HEK293 (cell line): ENCODE data around the gene WDR7.

Experiments used
- CTCF ChIA-PET: fragments of 350-600 bp; formaldehyde crosslinking; extraction: SDS; loops from one replicate; lab custom pipeline; 2021; ENCODE audit warnings: antibody characterized with exemption; lab: Yijun Ruan, JAX
- POLR2A ChIA-PET: fragments of 300-600 bp; formaldehyde crosslinking; extraction: SDS; loops from one replicate; lab custom pipeline; 2020; ENCODE audit warnings: antibody characterized with exemption, inconsistent platforms; lab: Yijun Ruan, JAX
- H3K27ac ChIP-seq: fragments of 200-500 bp; sonication (Bioruptor generic); 2 replicates; pipeline ENCODE4 v1.5.1; 2014; ENCODE audit warnings: low read depth, low read length, control low read depth, inconsistent platforms; ENCODE audit errors: extremely low read depth
- H3K36me3 ChIP-seq, 2 experiments: fragments of 200-500 bp in 1 of 2; sonication (Bioruptor generic) in 1 of 2; 1 replicate in 1 of 2; 2 replicates in 1 of 2; pipeline ENCODE4 v1.5.1; 2014 to 2017; ENCODE audit warnings: inconsistent platforms in 2 of 2, low read length in 2 of 2; ENCODE audit not compliant: control insufficient read depth in 2 of 2, insufficient read depth in 1 of 2
- H3K4me1 ChIP-seq: fragments of 200-500 bp; sonication (Bioruptor generic); 2 replicates; pipeline ENCODE4 v1.5.1; 2014; ENCODE audit warnings: mild to moderate bottlenecking, low read length, inconsistent platforms; ENCODE audit not compliant: control insufficient read depth, insufficient read depth
- H3K4me3 ChIP-seq: 2 replicates; pipeline ENCODE4 v1.5.1; 2011; ENCODE audit warnings: low read depth, mild to moderate bottlenecking, control low read depth, low read length, moderate library complexity
- H3K9me3 ChIP-seq: fragments of 200-500 bp; sonication (Bioruptor generic); 2 replicates; pipeline ENCODE4 v1.5.1; 2014; ENCODE audit warnings: low read depth, low read length, inconsistent platforms; ENCODE audit not compliant: control insufficient read depth, insufficient read depth
- GLI2 ChIP-seq: fragments of 450-650 bp; formaldehyde crosslinking; IDR thresholded peaks from 2 replicates; pipeline ENCODE4; 2017; ENCODE audit warnings: missing biosample characterization, missing genetic modification characterization, low read depth, borderline replicate concordance
- KLF1 ChIP-seq: fragments of 450-650 bp; formaldehyde crosslinking; IDR thresholded peaks from 2 replicates; pipeline ENCODE4 v1.5.1; 2016; ENCODE audit warnings: missing biosample characterization, missing genetic modification characterization
- KLF10 ChIP-seq: fragments of 450-650 bp; IDR thresholded peaks from 2 replicates; pipeline ENCODE4 v1.5.1; 2018; ENCODE audit warnings: missing biosample characterization, mild to moderate bottlenecking, missing genetic modification characterization
- REPIN1 ChIP-seq: fragments of 450-650 bp; formaldehyde crosslinking; IDR thresholded peaks from 2 replicates; pipeline ENCODE4 v1.5.1; 2017; ENCODE audit warnings: missing biosample characterization, missing genetic modification characterization, low read depth
- SCRT1 ChIP-seq: fragments of 450-650 bp; formaldehyde crosslinking; IDR thresholded peaks from 2 replicates; pipeline ENCODE4 v1.5.1; 2016; ENCODE audit warnings: missing biosample characterization, missing genetic modification characterization, borderline replicate concordance
- SETDB1 ChIP-seq: IDR thresholded peaks from one replicate; pipeline ENCODE4 v1.6.1; 2017; ENCODE audit warnings: mild to moderate bottlenecking, low read length, moderate library complexity, mixed read lengths; ENCODE audit not compliant: insufficient read length
- ZBTB48 ChIP-seq: fragments of 450-650 bp; formaldehyde crosslinking; IDR thresholded peaks from 2 replicates; pipeline ENCODE4 v1.5.1; 2016; ENCODE audit warnings: missing biosample characterization, missing genetic modification characterization
- ZNF121 ChIP-seq: fragments of 450-650 bp; formaldehyde crosslinking; IDR thresholded peaks from 2 replicates; pipeline ENCODE4 v1.5.1; 2016; ENCODE audit warnings: missing biosample characterization, missing genetic modification characterization
- ZNF155 ChIP-seq: fragments of 450-650 bp; formaldehyde crosslinking; IDR thresholded peaks from 2 replicates; pipeline ENCODE4 v1.5.1; 2016; ENCODE audit warnings: missing biosample characterization, missing genetic modification characterization
- ZNF157 ChIP-seq: fragments of 450-650 bp; formaldehyde crosslinking; IDR thresholded peaks from 2 replicates; pipeline ENCODE4 v1.5.1; 2016; ENCODE audit warnings: missing biosample characterization, missing genetic modification characterization
- ZNF16 ChIP-seq: fragments of 450-650 bp; formaldehyde crosslinking; IDR thresholded peaks from 2 replicates; pipeline ENCODE4 v1.5.1; 2016; ENCODE audit warnings: low read depth, missing biosample characterization, missing genetic modification characterization
- ZNF175 ChIP-seq: fragments of 450-650 bp; formaldehyde crosslinking; IDR thresholded peaks from 2 replicates; pipeline ENCODE4 v1.5.1; 2016; ENCODE audit warnings: missing biosample characterization, missing genetic modification characterization
- ZNF202 ChIP-seq: fragments of 450-650 bp; formaldehyde crosslinking; IDR thresholded peaks from 2 replicates; pipeline ENCODE4 v1.5.1; 2016; ENCODE audit warnings: missing biosample characterization, missing genetic modification characterization, borderline replicate concordance
- ZNF214 ChIP-seq: fragments of 450-650 bp; formaldehyde crosslinking; IDR thresholded peaks from 2 replicates; pipeline ENCODE4 v1.5.1; 2017; ENCODE audit warnings: missing biosample characterization, mild to moderate bottlenecking, missing genetic modification characterization, borderline replicate concordance
- ZNF221 ChIP-seq: fragments of 450-650 bp; formaldehyde crosslinking; IDR thresholded peaks from 2 replicates; pipeline ENCODE4 v1.5.1; 2017; ENCODE audit warnings: missing biosample characterization, missing genetic modification characterization, borderline replicate concordance
- ZNF248 ChIP-seq: fragments of 450-650 bp; formaldehyde crosslinking; IDR thresholded peaks from 2 replicates; pipeline ENCODE4 v1.5.1; 2017; ENCODE audit warnings: missing biosample characterization, missing genetic modification characterization
- ZNF585B ChIP-seq: fragments of 450-650 bp; formaldehyde crosslinking; IDR thresholded peaks from 2 replicates; pipeline ENCODE4 v1.5.1; 2016; ENCODE audit warnings: missing biosample characterization, missing genetic modification characterization
- ZNF660 ChIP-seq: fragments of 450-650 bp; IDR thresholded peaks from 2 replicates; pipeline ENCODE4 v1.5.1; 2018; ENCODE audit warnings: missing biosample characterization, mild to moderate bottlenecking, missing genetic modification characterization
- ZNF747 ChIP-seq: fragments of 450-650 bp; formaldehyde crosslinking; IDR thresholded peaks from 2 replicates; pipeline ENCODE4 v1.5.1; 2016; ENCODE audit warnings: missing biosample characterization, missing genetic modification characterization
- ZSCAN18 ChIP-seq: fragments of 450-650 bp; formaldehyde crosslinking; IDR thresholded peaks from 2 replicates; pipeline ENCODE4 v1.5.1; 2016; ENCODE audit warnings: missing biosample characterization, missing genetic modification characterization
- TF ChIP-seq, protein P1 (sequence below): sonication (generic); formaldehyde crosslinking; IDR thresholded peaks from 2 replicates; pipeline ENCODE4 v1.8.1; 2022; ENCODE audit warnings: mild to moderate bottlenecking, moderate library complexity, missing genetic modification reagents
- TF ChIP-seq, protein P2 (sequence below): fragments of 450-650 bp; IDR thresholded peaks from 2 replicates; pipeline ENCODE4 v1.5.1; 2018; ENCODE audit warnings: missing biosample characterization, mild to moderate bottlenecking, missing genetic modification characterization
- TF ChIP-seq, protein P3 (sequence below): fragments of 450-650 bp; formaldehyde crosslinking; IDR thresholded peaks from 2 replicates; pipeline ENCODE4 v1.5.1; 2017; ENCODE audit warnings: missing biosample characterization, missing genetic modification characterization
- TF ChIP-seq, protein P4 (sequence below): fragments of 450-650 bp; formaldehyde crosslinking; IDR thresholded peaks from 2 replicates; pipeline ENCODE4 v1.5.1; 2016; ENCODE audit warnings: missing biosample characterization, missing genetic modification characterization

Gene WDR7

DNA sequence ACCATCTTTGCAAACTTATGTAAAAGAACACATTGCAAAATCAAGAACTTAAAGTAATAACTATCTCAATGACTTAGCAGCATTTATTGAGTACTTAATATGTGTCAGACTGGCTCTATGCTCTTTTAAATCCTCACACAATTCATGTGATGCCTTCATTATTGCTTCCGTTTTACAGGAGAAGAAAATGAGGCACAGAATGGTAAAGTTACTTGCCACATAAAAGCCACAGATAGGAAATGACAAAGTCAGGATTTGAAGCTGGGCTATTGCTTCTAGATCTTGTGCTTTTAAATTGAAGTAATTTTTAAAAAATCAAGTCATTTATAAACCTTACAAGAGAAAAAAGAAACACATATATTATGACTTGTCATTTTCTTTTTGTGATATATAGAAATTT is 174.2 kb downstream of the WDR7 start (continued):
- TF ChIP-seq, protein P1, sequence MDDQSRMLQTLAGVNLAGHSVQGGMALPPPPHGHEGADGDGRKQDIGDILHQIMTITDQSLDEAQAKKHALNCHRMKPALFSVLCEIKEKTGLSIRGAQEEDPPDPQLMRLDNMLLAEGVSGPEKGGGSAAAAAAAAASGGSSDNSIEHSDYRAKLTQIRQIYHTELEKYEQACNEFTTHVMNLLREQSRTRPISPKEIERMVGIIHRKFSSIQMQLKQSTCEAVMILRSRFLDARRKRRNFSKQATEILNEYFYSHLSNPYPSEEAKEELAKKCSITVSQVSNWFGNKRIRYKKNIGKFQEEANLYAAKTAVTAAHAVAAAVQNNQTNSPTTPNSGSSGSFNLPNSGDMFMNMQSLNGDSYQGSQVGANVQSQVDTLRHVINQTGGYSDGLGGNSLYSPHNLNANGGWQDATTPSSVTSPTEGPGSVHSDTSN (CRISPR knock-in tag): no peak
- TF ChIP-seq REPIN1 (tag by site-specific recombination): no peak
- TF ChIP-seq ZSCAN18: no peak
- no peak for TF ChIP-seq ZNF585B (tag by site-specific recombination)
- no peak for TF ChIP-seq KLF10 (tag by site-specific recombination)
- no peak for TF ChIP-seq ZNF248
- no peak for TF ChIP-seq ZBTB48 (tag by site-specific recombination)
- no peak for TF ChIP-seq ZNF214 (tag by site-specific recombination)
- TF ChIP-seq ZNF221 (tag by site-specific recombination): no peak

GRCh38 chr18:56825878-56826277 is 174.7 kb downstream of the WDR7 start:
- Histone ChIP-seq H3K9me3 (no peaks in the 10 kb centered on the region), H3K4me3 (no peak overlapping the region), H3K36me3 (no peaks in the 10 kb centered on the region), H3K27ac (no peak overlapping the region), H3K4me1 (no peaks in the 10 kb centered on the region)
- TF ChIP-seq, protein P2, sequence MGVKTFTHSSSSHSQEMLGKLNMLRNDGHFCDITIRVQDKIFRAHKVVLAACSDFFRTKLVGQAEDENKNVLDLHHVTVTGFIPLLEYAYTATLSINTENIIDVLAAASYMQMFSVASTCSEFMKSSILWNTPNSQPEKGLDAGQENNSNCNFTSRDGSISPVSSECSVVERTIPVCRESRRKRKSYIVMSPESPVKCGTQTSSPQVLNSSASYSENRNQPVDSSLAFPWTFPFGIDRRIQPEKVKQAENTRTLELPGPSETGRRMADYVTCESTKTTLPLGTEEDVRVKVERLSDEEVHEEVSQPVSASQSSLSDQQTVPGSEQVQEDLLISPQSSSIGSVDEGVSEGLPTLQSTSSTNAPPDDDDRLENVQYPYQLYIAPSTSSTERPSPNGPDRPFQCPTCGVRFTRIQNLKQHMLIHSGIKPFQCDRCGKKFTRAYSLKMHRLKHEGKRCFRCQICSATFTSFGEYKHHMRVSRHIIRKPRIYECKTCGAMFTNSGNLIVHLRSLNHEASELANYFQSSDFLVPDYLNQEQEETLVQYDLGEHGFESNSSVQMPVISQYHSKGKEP (tag by site-specific recombination): no peak
- TF ChIP-seq GLI2 (tag by site-specific recombination) (no peak), ZNF175 (no peak), ZNF248 (no peak), ZNF202 (tag by site-specific recombination) (no peak), ZNF155 (no peak), ZNF747 (tag by site-specific recombination) (no peak), ZNF157 (tag by site-specific recombination) (no peak), ZNF660 (tag by site-specific recombination) (no peak), SCRT1 (tag by site-specific recombination) (no peak), SETDB1 (no peak), ZNF16 (tag by site-specific recombination) (no peak), KLF1 (tag by site-specific recombination) (no peak), ZNF121 (no peak)
- TF ChIP-seq, protein P3, sequence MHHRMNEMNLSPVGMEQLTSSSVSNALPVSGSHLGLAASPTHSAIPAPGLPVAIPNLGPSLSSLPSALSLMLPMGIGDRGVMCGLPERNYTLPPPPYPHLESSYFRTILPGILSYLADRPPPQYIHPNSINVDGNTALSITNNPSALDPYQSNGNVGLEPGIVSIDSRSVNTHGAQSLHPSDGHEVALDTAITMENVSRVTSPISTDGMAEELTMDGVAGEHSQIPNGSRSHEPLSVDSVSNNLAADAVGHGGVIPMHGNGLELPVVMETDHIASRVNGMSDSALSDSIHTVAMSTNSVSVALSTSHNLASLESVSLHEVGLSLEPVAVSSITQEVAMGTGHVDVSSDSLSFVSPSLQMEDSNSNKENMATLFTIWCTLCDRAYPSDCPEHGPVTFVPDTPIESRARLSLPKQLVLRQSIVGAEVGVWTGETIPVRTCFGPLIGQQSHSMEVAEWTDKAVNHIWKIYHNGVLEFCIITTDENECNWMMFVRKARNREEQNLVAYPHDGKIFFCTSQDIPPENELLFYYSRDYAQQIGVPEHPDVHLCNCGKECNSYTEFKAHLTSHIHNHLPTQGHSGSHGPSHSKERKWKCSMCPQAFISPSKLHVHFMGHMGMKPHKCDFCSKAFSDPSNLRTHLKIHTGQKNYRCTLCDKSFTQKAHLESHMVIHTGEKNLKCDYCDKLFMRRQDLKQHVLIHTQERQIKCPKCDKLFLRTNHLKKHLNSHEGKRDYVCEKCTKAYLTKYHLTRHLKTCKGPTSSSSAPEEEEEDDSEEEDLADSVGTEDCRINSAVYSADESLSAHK: no peak
- TF ChIP-seq, protein P4, sequence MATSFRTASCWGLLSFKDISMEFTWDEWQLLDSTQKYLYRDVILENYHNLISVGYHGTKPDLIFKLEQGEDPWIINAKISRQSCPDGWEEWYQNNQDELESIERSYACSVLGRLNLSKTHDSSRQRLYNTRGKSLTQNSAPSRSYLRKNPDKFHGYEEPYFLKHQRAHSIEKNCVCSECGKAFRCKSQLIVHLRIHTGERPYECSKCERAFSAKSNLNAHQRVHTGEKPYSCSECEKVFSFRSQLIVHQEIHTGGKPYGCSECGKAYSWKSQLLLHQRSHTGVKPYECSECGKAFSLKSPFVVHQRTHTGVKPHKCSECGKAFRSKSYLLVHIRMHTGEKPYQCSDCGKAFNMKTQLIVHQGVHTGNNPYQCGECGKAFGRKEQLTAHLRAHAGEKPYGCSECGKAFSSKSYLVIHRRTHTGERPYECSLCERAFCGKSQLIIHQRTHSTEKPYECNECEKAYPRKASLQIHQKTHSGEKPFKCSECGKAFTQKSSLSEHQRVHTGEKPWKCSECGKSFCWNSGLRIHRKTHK (tag by site-specific recombination): no peak
- POLR2A ChIA-PET: no interaction called here
- CTCF ChIA-PET: interaction anchor here (0.6 to 1.1 kb wide), 3 partner anchors 15 to 118 kb away, joined by 3 to 5 read pairs (median 5); no protein-coding TSS in a partner anchor
